H9 (cell line): Measurements from ENCODE around the gene TTC39A. TPM values are rescaled to one million over a fixed set of nuclear protein-coding genes. Genes with fewer than 3 reads are reported as not detected.

ENCODE experiments used
- DNase-seq: peaks from one replicate; pipeline ENCODE4 v3.0.0-alpha.2; 2017
- H2AFZ ChIP-seq: one replicate; pipeline ENCODE4 v1.6.1; 2013; ENCODE audit warnings: mild to moderate bottlenecking, low read length, control low read depth, moderate library complexity
- H2AK5ac ChIP-seq: 2 replicates; pipeline ENCODE4 v1.6.1; 2013; ENCODE audit warnings: low read length, control low read depth, mixed read lengths; ENCODE audit not compliant: insufficient read length
- H2BK120ac ChIP-seq: one replicate; pipeline ENCODE4 v1.6.1; 2013; ENCODE audit warnings: low read depth, mild to moderate bottlenecking, low read length, control low read depth, inconsistent platforms; ENCODE audit not compliant: poor library complexity, severe bottlenecking
- H2BK12ac ChIP-seq: 2 replicates; pipeline ENCODE4 v1.6.1; 2013; ENCODE audit warnings: low read length, control low read depth, mixed read lengths, low read depth; ENCODE audit not compliant: insufficient read length
- H2BK15ac ChIP-seq: 2 replicates; pipeline ENCODE4 v1.6.1; 2013; ENCODE audit warnings: low read depth, low read length, control low read depth
- H2BK20ac ChIP-seq: one replicate; pipeline ENCODE4 v1.6.1; 2013; ENCODE audit warnings: low read depth, mild to moderate bottlenecking, low read length, control low read depth, inconsistent platforms; ENCODE audit not compliant: poor library complexity, severe bottlenecking
- H2BK5ac ChIP-seq: 2 replicates; pipeline ENCODE4 v1.6.1; 2013; ENCODE audit warnings: low read length, control low read depth, mixed read lengths; ENCODE audit not compliant: insufficient read length
- H3K14ac ChIP-seq: 2 replicates; pipeline ENCODE4 v1.6.1; 2013; ENCODE audit warnings: low read length, control low read depth; ENCODE audit not compliant: insufficient read depth
- H3K18ac ChIP-seq: 2 replicates; pipeline ENCODE4 v1.6.1; 2013; ENCODE audit warnings: low read depth, mild to moderate bottlenecking, mixed read lengths, low read length, control low read depth; ENCODE audit not compliant: insufficient read length
- H3K23ac ChIP-seq: 2 replicates; pipeline ENCODE4 v1.6.1; 2013; ENCODE audit warnings: low read length, control low read depth, mixed read lengths, low read depth; ENCODE audit not compliant: insufficient read length
- H3K23me2 ChIP-seq: 2 replicates; pipeline ENCODE4 v1.6.1; 2013; ENCODE audit warnings: low read depth, mild to moderate bottlenecking, mixed read lengths, low read length, control low read depth; ENCODE audit not compliant: insufficient read length, poor library complexity, severe bottlenecking
- H3K27ac ChIP-seq: 2 replicates; pipeline ENCODE4 v1.5.1; 2013; ENCODE audit warnings: low read length, control low read depth, mixed read lengths, low read depth; ENCODE audit not compliant: insufficient read length
- H3K27me3 ChIP-seq: 2 replicates; pipeline ENCODE4 v1.6.1; 2013; ENCODE audit warnings: low read length, control low read depth, inconsistent platforms; ENCODE audit not compliant: insufficient read depth
- H3K4ac ChIP-seq: 2 replicates; pipeline ENCODE4 v1.6.1; 2013; ENCODE audit warnings: low read depth, mild to moderate bottlenecking, control low read depth, inconsistent platforms, low read length, moderate library complexity
- H3K4me1 ChIP-seq: 2 replicates; pipeline ENCODE4 v1.6.1; 2013; ENCODE audit warnings: low read length, control low read depth, inconsistent platforms; ENCODE audit not compliant: insufficient read depth
- H3K4me2 ChIP-seq: 2 replicates; pipeline ENCODE4 v1.6.1; 2013; ENCODE audit warnings: low read length, control low read depth, mixed read lengths; ENCODE audit not compliant: insufficient read length, insufficient read depth
- H3K56ac ChIP-seq: 2 replicates; pipeline ENCODE4 v1.6.1; 2013; ENCODE audit warnings: low read depth, mild to moderate bottlenecking, mixed read lengths, low read length, control low read depth; ENCODE audit not compliant: insufficient read length
- H3K79me1 ChIP-seq: 2 replicates; pipeline ENCODE4 v1.6.1; 2013; ENCODE audit warnings: low read depth, mild to moderate bottlenecking, moderate library complexity, low read length, control low read depth, inconsistent platforms; ENCODE audit not compliant: insufficient read depth, poor library complexity, severe bottlenecking
- H3K79me2 ChIP-seq: 2 replicates; pipeline ENCODE4 v1.6.1; 2013; ENCODE audit warnings: low read length, control low read depth, inconsistent platforms; ENCODE audit not compliant: insufficient read depth
- H3K9ac ChIP-seq: 2 replicates; pipeline ENCODE4 v1.6.1; 2013; ENCODE audit warnings: low read length, control low read depth, mixed read lengths; ENCODE audit not compliant: insufficient read length; ENCODE audit errors: extremely low read depth
- H3K9me3 ChIP-seq: one replicate; pipeline ENCODE4 v1.6.1; 2013; ENCODE audit warnings: low read depth, low read length, inconsistent platforms; ENCODE audit not compliant: control insufficient read depth
- H3T11ph ChIP-seq: one replicate; pipeline ENCODE4 v1.6.1; 2013; ENCODE audit warnings: mild to moderate bottlenecking, low read length, control low read depth, inconsistent platforms
- H4K20me1 ChIP-seq: one replicate; pipeline ENCODE4 v1.6.1; 2013; ENCODE audit not compliant: control insufficient read depth, insufficient read length, insufficient read depth
- H4K5ac ChIP-seq: 2 replicates; pipeline ENCODE4 v1.6.1; 2013; ENCODE audit warnings: low read depth, mild to moderate bottlenecking, mixed read lengths, low read length, control low read depth; ENCODE audit not compliant: insufficient read length
- H4K8ac ChIP-seq: replicated peaks from 2 replicates; pipeline ENCODE4 v1.6.1; 2013; ENCODE audit warnings: low read length, control low read depth, mixed read lengths, low read depth; ENCODE audit not compliant: insufficient read length
- H4K91ac ChIP-seq: 2 replicates; pipeline ENCODE4 v1.6.1; 2013; ENCODE audit warnings: low read depth, mild to moderate bottlenecking, moderate library complexity, mixed read lengths, low read length, control low read depth; ENCODE audit not compliant: insufficient read length
- H3K27ac Mint-ChIP-seq, 3 experiments: 2 replicates in 2 of 3; 3 replicates in 1 of 3; pipeline ENCODE4 v1.8.0; 2020 to 2021; ENCODE audit warnings: mixed read lengths in 3 of 3, mild to moderate bottlenecking in 1 of 3, moderate library complexity in 1 of 3
- H3K27me3 Mint-ChIP-seq: 2 replicates; pipeline ENCODE4 v1.8.0; 2021; ENCODE audit warnings: low read depth, mild to moderate bottlenecking, moderate library complexity, mixed read lengths
- H3K36me3 Mint-ChIP-seq, 3 experiments: 2 replicates in 2 of 3; 3 replicates in 1 of 3; pipeline ENCODE4 v1.8.0; 2020 to 2021; ENCODE audit warnings: low read depth in 3 of 3, mixed read lengths in 3 of 3; ENCODE audit not compliant: insufficient read depth in 1 of 3
- H3K4me1 Mint-ChIP-seq, 2 experiments: 2 replicates each; pipeline ENCODE4 v1.8.0; 2020; ENCODE audit warnings: mixed read lengths in 2 of 2
- H3K4me3 Mint-ChIP-seq, 2 experiments: 2 replicates in 1 of 2; 3 replicates in 1 of 2; pipeline ENCODE4 v1.8.0; 2020 to 2021; ENCODE audit warnings: mild to moderate bottlenecking in 2 of 2, mixed read lengths in 2 of 2, moderate library complexity in 1 of 2
- H3K9me3 Mint-ChIP-seq, 2 experiments: 2 replicates in 1 of 2; 3 replicates in 1 of 2; pipeline ENCODE4 v1.8.0; 2020; ENCODE audit warnings: mild to moderate bottlenecking in 2 of 2, mixed read lengths in 2 of 2, moderate library complexity in 1 of 2
- CTCF ChIP-seq: fragments of 200-600 bp; sonication (generic); conservative IDR thresholded peaks from 3 replicates; pipeline ENCODE4 v1.8.0; 2021; ENCODE audit warnings: antibody characterized with exemption, mild to moderate bottlenecking
- WGBS: extraction: QIAGEN DNeasy Blood & Tissue Kit; methylation state at CpG from one replicate; pipeline ENCODE4 v1.1.7; 2013; ENCODE audit warnings: missing lambda C conversion rate, low lambda C conversion rate, mixed read lengths; ENCODE audit not compliant: insufficient read length; ENCODE audit errors: extremely low coverage; 5-methylcytosine and 5-hydroxymethylcytosine counted together
- total RNA-seq: library from RNA; stranded (reverse); gene quantifications from 2 replicates; pipeline ENCODE4 v1.2.1, GENCODE V29; 2021

The TTC39A gene
- total RNA-seq, 1 experiment from 2014 or later = 7.7 TPM

- H2BK20ac ChIP-seq = no peak overlapping the region
- H2BK12ac ChIP-seq = no peak overlapping the region
- no peaks in the 10 kb centered on the region; a peak in 1 of 7 replicates for H3K36me3 Mint-ChIP-seq
- no peak overlapping the region for H4K5ac ChIP-seq
- no peaks in the 10 kb centered on the region for H4K20me1 ChIP-seq
- no peak overlapping the region for H2AK5ac ChIP-seq
- DNase-seq = no peak
- no CpG with 5 or more reads among the region's 6 CpGs for WGBS
- no peak overlapping the region for H4K8ac ChIP-seq
- H3K27me3 ChIP-seq = no peaks in the 10 kb centered on the region
- no peaks in the 10 kb centered on the region; a peak in 2 of 5 replicates for H3K9me3 Mint-ChIP-seq
- H4K91ac ChIP-seq = no peak overlapping the region
- no peaks in the 10 kb centered on the region for H3K9me3 ChIP-seq
- H2BK120ac ChIP-seq = no peak overlapping the region
- no peak overlapping the region for H3K9ac ChIP-seq
- H3K18ac ChIP-seq = no peak overlapping the region
- H3K23ac ChIP-seq = no peak overlapping the region
- H3K27me3 Mint-ChIP-seq = peaks cover 5% of the 10 kb centered on the region
- H3K4me2 ChIP-seq = no peak overlapping the region
- H3K23me2 ChIP-seq = no peaks in the 10 kb centered on the region
- no peak overlapping the region for H2BK15ac ChIP-seq
- H3K27ac Mint-ChIP-seq = no peak overlapping the region
- no peak overlapping the region for H3T11ph ChIP-seq
- no peak overlapping the region for H3K4ac ChIP-seq
- H2AFZ ChIP-seq = no peak overlapping the region
- TF ChIP-seq CTCF = no peak
- no peaks in the 10 kb centered on the region for H3K79me1 ChIP-seq
- H3K4me1 Mint-ChIP-seq = peaks cover 8 to 18% of the 10 kb centered on the region in 2 experiments
- no peak overlapping the region for H3K56ac ChIP-seq
- H3K79me2 ChIP-seq = no peaks in the 10 kb centered on the region
- H3K14ac ChIP-seq = no peak overlapping the region
- no peak overlapping the region for H3K4me3 Mint-ChIP-seq
- no peaks in the 10 kb centered on the region for H3K4me1 ChIP-seq
- H2BK5ac ChIP-seq = no peak overlapping the region
- H3K27ac ChIP-seq = no peak overlapping the region
These were observed 30.2 kb downstream of the TTC39A start for GRCh38 chr1:51299981-51300670.
